NB4 (cell line): ENCODE data around the gene SMYD3.

ENCODE experiments used
- DNase-seq: peaks from one replicate; pipeline ENCODE4 v3.0.0; 2010; ENCODE audit warnings: low read depth
- H3K4me3 ChIP-seq: one replicate; pipeline ENCODE4 v1.5.1; 2011; ENCODE audit warnings: mild to moderate bottlenecking, low read depth, low read length, moderate library complexity
- CTCF ChIP-seq: IDR thresholded peaks from one replicate; pipeline ENCODE4 v1.5.1; 2012; ENCODE audit warnings: low read depth, low read length
- MAX ChIP-seq: IDR thresholded peaks from 2 replicates; pipeline ENCODE4 v1.6.1; 2011; ENCODE audit warnings: low read depth, low read length
- MYC ChIP-seq: IDR thresholded peaks from 2 replicates; pipeline ENCODE4 v1.6.1; 2011; ENCODE audit warnings: low read depth, low read length
- POLR2A ChIP-seq: IDR thresholded peaks from 2 replicates; pipeline ENCODE4 v1.6.1; 2011; ENCODE audit warnings: mild to moderate bottlenecking; ENCODE audit not compliant: insufficient read length; ENCODE audit errors: extremely low read depth

Gene SMYD3

GRCh38 chr1:245879091-245879490 is 628.0 kb downstream of the SMYD3 start:
- TF ChIP-seq MAX (no peak), CTCF (no peak), MYC (no peak), POLR2A (no peak)
- no peak for DNase-seq
- no peak overlapping the region for H3K4me3 ChIP-seq

GRCh38 chr1:245878585-245878984 is 628.5 kb downstream of the SMYD3 start:
- no peak overlapping the region for H3K4me3 ChIP-seq
- no peak for TF ChIP-seq MAX
- TF ChIP-seq CTCF = no peak
- no peak for TF ChIP-seq MYC
- no peak for TF ChIP-seq POLR2A
- no peak for DNase-seq

- TF ChIP-seq POLR2A (no peak), MYC (no peak), MAX (no peak), CTCF (no peak)
- DNase-seq = no peak
- H3K4me3 ChIP-seq = no peak overlapping the region
Observed at GRCh38 chr1:245877976-245878375, 629.1 kb downstream of the SMYD3 start.

- no peak for DNase-seq
- H3K4me3 ChIP-seq = no peak overlapping the region
- TF ChIP-seq POLR2A = no peak
- TF ChIP-seq CTCF = no peak
Observed at GRCh38 chr1:245876586-245876985, 630.5 kb downstream of the SMYD3 start.

- no peak overlapping the region for H3K4me3 ChIP-seq
- TF ChIP-seq MAX (no peak), POLR2A (no peak), CTCF (no peak), MYC (no peak)
- DNase-seq = no peak
Observed at GRCh38 chr1:245875581-245876261, 631.4 kb downstream of the SMYD3 start.
